ENCODE measurements around the gene ANKRD42.

DNA sequence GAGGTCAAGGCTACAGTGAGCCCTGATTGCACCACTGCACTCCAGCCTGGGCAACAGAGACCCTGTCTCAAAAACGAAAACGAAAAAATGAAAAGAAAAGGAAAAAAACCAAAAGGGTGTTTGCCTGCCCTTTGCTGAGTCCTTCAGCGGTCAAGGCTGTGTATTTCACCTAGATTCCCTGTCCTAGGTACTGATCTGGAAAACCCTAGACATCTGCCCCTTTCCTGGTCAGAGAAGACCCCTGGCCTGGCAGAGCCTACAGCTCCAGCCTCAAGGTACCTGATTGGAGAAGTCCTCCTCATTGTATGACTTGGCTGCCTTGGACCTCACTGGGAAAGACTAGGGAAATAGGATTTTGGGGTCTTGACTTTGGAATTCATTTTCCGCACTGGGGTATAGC, 100.7 kb downstream of the ANKRD42 start:
- TF ChIP-seq FOXJ3 (CRISPR knock-in tag; IDR thresholded peaks at IDR 0.05; ENCODE audit: borderline replicate concordance) (no peak), NFATC4 (CRISPR knock-in tag; IDR thresholded peaks at IDR 0.05) (no peak), ZNF263 (CRISPR knock-in tag; IDR thresholded peaks at IDR 0.05; ENCODE audit: low read depth) (no peak), MXD4 (CRISPR knock-in tag; IDR thresholded peaks at IDR 0.05; ENCODE audit: borderline replicate concordance) (no peak), NFE2L1 (CRISPR knock-in tag; IDR thresholded peaks at IDR 0.05) (no peak), TEAD4 (CRISPR knock-in tag; IDR thresholded peaks at IDR 0.05) (no peak), SP1 (CRISPR knock-in tag; conservative IDR thresholded peaks at IDR 0.05) (no peak), E2F4 (CRISPR knock-in tag; IDR thresholded peaks at IDR 0.05; ENCODE audit: borderline replicate concordance, low read depth) (no peak), MAX (CRISPR knock-in tag; IDR thresholded peaks at IDR 0.05) (no peak), MYBL2 (CRISPR knock-in tag; IDR thresholded peaks at IDR 0.05) (no peak), NR3C1 (CRISPR knock-in tag; conservative IDR thresholded peaks at IDR 0.05; ENCODE audit: low read depth) (no peak)
- TF ChIP-seq, protein P1, sequence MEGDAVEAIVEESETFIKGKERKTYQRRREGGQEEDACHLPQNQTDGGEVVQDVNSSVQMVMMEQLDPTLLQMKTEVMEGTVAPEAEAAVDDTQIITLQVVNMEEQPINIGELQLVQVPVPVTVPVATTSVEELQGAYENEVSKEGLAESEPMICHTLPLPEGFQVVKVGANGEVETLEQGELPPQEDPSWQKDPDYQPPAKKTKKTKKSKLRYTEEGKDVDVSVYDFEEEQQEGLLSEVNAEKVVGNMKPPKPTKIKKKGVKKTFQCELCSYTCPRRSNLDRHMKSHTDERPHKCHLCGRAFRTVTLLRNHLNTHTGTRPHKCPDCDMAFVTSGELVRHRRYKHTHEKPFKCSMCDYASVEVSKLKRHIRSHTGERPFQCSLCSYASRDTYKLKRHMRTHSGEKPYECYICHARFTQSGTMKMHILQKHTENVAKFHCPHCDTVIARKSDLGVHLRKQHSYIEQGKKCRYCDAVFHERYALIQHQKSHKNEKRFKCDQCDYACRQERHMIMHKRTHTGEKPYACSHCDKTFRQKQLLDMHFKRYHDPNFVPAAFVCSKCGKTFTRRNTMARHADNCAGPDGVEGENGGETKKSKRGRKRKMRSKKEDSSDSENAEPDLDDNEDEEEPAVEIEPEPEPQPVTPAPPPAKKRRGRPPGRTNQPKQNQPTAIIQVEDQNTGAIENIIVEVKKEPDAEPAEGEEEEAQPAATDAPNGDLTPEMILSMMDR (IDR thresholded peaks at IDR 0.05), result no peak
- TF ChIP-seq, protein P2, sequence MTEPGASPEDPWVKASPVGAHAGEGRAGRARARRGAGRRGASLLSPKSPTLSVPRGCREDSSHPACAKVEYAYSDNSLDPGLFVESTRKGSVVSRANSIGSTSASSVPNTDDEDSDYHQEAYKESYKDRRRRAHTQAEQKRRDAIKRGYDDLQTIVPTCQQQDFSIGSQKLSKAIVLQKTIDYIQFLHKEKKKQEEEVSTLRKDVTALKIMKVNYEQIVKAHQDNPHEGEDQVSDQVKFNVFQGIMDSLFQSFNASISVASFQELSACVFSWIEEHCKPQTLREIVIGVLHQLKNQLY (CRISPR knock-in tag; IDR thresholded peaks at IDR 0.05), result no peak
- TF ChIP-seq, protein P3, sequence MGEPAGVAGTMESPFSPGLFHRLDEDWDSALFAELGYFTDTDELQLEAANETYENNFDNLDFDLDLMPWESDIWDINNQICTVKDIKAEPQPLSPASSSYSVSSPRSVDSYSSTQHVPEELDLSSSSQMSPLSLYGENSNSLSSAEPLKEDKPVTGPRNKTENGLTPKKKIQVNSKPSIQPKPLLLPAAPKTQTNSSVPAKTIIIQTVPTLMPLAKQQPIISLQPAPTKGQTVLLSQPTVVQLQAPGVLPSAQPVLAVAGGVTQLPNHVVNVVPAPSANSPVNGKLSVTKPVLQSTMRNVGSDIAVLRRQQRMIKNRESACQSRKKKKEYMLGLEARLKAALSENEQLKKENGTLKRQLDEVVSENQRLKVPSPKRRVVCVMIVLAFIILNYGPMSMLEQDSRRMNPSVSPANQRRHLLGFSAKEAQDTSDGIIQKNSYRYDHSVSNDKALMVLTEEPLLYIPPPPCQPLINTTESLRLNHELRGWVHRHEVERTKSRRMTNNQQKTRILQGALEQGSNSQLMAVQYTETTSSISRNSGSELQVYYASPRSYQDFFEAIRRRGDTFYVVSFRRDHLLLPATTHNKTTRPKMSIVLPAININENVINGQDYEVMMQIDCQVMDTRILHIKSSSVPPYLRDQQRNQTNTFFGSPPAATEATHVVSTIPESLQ (CRISPR knock-in tag; IDR thresholded peaks at IDR 0.05), result no peak

All from WTC11 (cell line).